CD4-positive, CD25-positive, alpha-beta regulatory T cell (primary cell): ENCODE measurements around the gene TMEM35B. TPM values are rescaled to one million over a fixed set of nuclear protein-coding genes. Genes with fewer than 3 reads are reported as not detected.
"Not testable (repeated sequence)": the region's sequence is repeated elsewhere in the genome, so short reads cannot be mapped to it uniquely, and the experiment has no call there.

ENCODE experiments used
- ATAC-seq, 2 donors: fragments of 150-1000 bp; cut with Tn5 transposase; one replicate each; pipeline ENCODE4 v1.10.0; 2021; ENCODE audit warnings: low read depth in 2 of 2, moderate number of reproducible peaks in 2 of 2, moderate library complexity in 1 of 2
- DNase-seq, 3 donors: peaks; one replicate each; pipeline versions ENCODE4 v3.0.0 to v3.0.0-alpha.2; 2012 to 2022; ENCODE audit warnings: mixed read lengths in 1 of 3
- H3K27ac ChIP-seq: one replicate; pipeline ENCODE4 v1.7.0; 2013; ENCODE audit warnings: mild to moderate bottlenecking, low read length; ENCODE audit not compliant: insufficient read depth, poor library complexity, severe bottlenecking
- H3K27me3 ChIP-seq: one replicate; pipeline ENCODE4 v1.7.0; 2013; ENCODE audit warnings: low read length; ENCODE audit not compliant: control insufficient read depth, insufficient read depth
- H3K36me3 ChIP-seq: one replicate; pipeline ENCODE4 v1.7.0; 2013; ENCODE audit warnings: mild to moderate bottlenecking, low read length, moderate library complexity; ENCODE audit not compliant: control insufficient read depth, insufficient read depth
- H3K4me1 ChIP-seq: 2 replicates; pipeline ENCODE4 v1.7.0; 2013; ENCODE audit warnings: mild to moderate bottlenecking, low read length; ENCODE audit not compliant: insufficient read depth, control insufficient read depth, poor library complexity, severe bottlenecking
- H3K4me3 ChIP-seq: one replicate; pipeline ENCODE4 v1.7.0; 2013; ENCODE audit warnings: low read depth, mild to moderate bottlenecking, low read length, moderate library complexity
- H3K9me3 ChIP-seq, 2 experiments: 1 replicate in 1 of 2; 2 replicates in 1 of 2; pipeline ENCODE4 v1.7.0; 2013; ENCODE audit warnings: low read length in 2 of 2, mild to moderate bottlenecking in 1 of 2, moderate library complexity in 1 of 2; ENCODE audit not compliant: control insufficient read depth in 2 of 2
- H3K27ac Mint-ChIP-seq, 3 donors: one replicate each; pipeline ENCODE4 v1.8.0; 2020 to 2022; ENCODE audit warnings: mild to moderate bottlenecking in 3 of 3, mixed read lengths in 3 of 3, moderate library complexity in 2 of 3
- H3K27me3 Mint-ChIP-seq: one replicate; pipeline ENCODE4 v1.8.0; 2022; ENCODE audit warnings: mild to moderate bottlenecking, mixed read lengths
- H3K36me3 Mint-ChIP-seq: one replicate; pipeline ENCODE4 v1.8.0; 2020; ENCODE audit warnings: mixed read lengths
- H3K4me1 Mint-ChIP-seq, 4 donors: one replicate each; pipeline ENCODE4 v1.8.0; 2020 to 2022; ENCODE audit warnings: mixed read lengths in 4 of 4, mild to moderate bottlenecking in 1 of 4
- H3K4me3 Mint-ChIP-seq, 4 donors: one replicate each; pipeline ENCODE4 v1.8.0; 2020 to 2022; ENCODE audit warnings: mild to moderate bottlenecking in 4 of 4, mixed read lengths in 4 of 4, moderate library complexity in 3 of 4
- H3K9me3 Mint-ChIP-seq, 7 donors: one replicate each; pipeline ENCODE4 v1.8.0; 2020 to 2022; ENCODE audit warnings: mixed read lengths in 7 of 7, mild to moderate bottlenecking in 3 of 7, moderate library complexity in 2 of 7
- polyA plus RNA-seq, 4 donors: library from polyadenylated mRNA; unstranded; fragments of 300-500 nt; fragmentation: Illumina TruSeq; gene quantifications; one replicate each; pipeline ENCODE4 v1.2.3, GENCODE V29; 2021
- total RNA-seq: library from RNA; stranded (reverse); gene quantifications from one replicate; pipeline ENCODE4 v1.2.3, GENCODE V29; 2022

TMEM35B gene
- total and polyA plus RNA-seq, 5 donors from 2014 or later, result 13.8 to 206 (median 190) TPM

GRCh38 chr1:34967672-34968071 is 17.5 kb downstream of the TMEM35B start:
- H3K27ac Mint-ChIP-seq, H3K4me3 ChIP-seq, H3K36me3 ChIP-seq, H3K27ac ChIP-seq, H3K4me3 Mint-ChIP-seq, H3K4me1 ChIP-seq, H3K27me3 ChIP-seq, H3K27me3 Mint-ChIP-seq, ATAC-seq, DNase-seq, H3K9me3 ChIP-seq, H3K36me3 Mint-ChIP-seq, H3K9me3 Mint-ChIP-seq: not testable (repeated sequence)
- peaks cover 5 to 20% (median 8%) of the 10 kb centered on the region in 4 donors for H3K4me1 Mint-ChIP-seq

GRCh38 chr1:34965597-34965996 is 19.6 kb downstream of the TMEM35B start:
- DNase-seq, result no peak
- H3K27ac ChIP-seq, result no peak overlapping the region
- H3K9me3 Mint-ChIP-seq, result peaks cover 0 to 1% (median 0%) of the 10 kb centered on the region in 7 donors
- no peaks in the 10 kb centered on the region for H3K9me3 ChIP-seq
- H3K27ac Mint-ChIP-seq, result no peak overlapping the region
- H3K36me3 ChIP-seq, result no peaks in the 10 kb centered on the region
- peaks cover 0 to 20% (median 7%) of the 10 kb centered on the region in 4 donors for H3K4me1 Mint-ChIP-seq
- no peak for ATAC-seq
- no peaks in the 10 kb centered on the region for H3K27me3 ChIP-seq
- peaks cover 3% of the 10 kb centered on the region for H3K36me3 Mint-ChIP-seq
- peak overlapping the region in 1 of 4 donors; percentile 7 for H3K4me3 Mint-ChIP-seq
- peaks cover 15% of the 10 kb centered on the region for H3K27me3 Mint-ChIP-seq
- H3K4me1 ChIP-seq, result peaks cover 7% of the 10 kb centered on the region
- no peak overlapping the region for H3K4me3 ChIP-seq

- no peak overlapping the region for H3K4me3 Mint-ChIP-seq
- no peaks in the 10 kb centered on the region for H3K4me1 ChIP-seq
- no peaks in the 10 kb centered on the region for H3K9me3 ChIP-seq
- peaks cover 10% of the 10 kb centered on the region for H3K27me3 ChIP-seq
- DNase-seq, result no peak
- H3K4me1 Mint-ChIP-seq, result no peaks in the 10 kb centered on the region
- no peak overlapping the region for H3K27ac ChIP-seq
- no peak for ATAC-seq
- peaks cover 29% of the 10 kb centered on the region for H3K27me3 Mint-ChIP-seq
- H3K9me3 Mint-ChIP-seq, result peaks cover 0 to 5% (median 4%) of the 10 kb centered on the region in 7 donors
- H3K36me3 ChIP-seq, result no peaks in the 10 kb centered on the region
- H3K4me3 ChIP-seq, result no peak overlapping the region
- H3K36me3 Mint-ChIP-seq, result peaks cover 7% of the 10 kb centered on the region
- H3K27ac Mint-ChIP-seq, result no peak overlapping the region
Observed at GRCh38 chr1:34950428-34950827, 34.7 kb downstream of the TMEM35B start.

- H3K27me3 ChIP-seq, H3K4me1 Mint-ChIP-seq, ATAC-seq, H3K27ac Mint-ChIP-seq, DNase-seq, H3K36me3 ChIP-seq, H3K4me1 ChIP-seq, H3K9me3 ChIP-seq, H3K9me3 Mint-ChIP-seq, H3K36me3 Mint-ChIP-seq, H3K4me3 ChIP-seq, H3K4me3 Mint-ChIP-seq, H3K27ac ChIP-seq: not testable (repeated sequence)
- H3K27me3 Mint-ChIP-seq, result peaks cover 25% of the 10 kb centered on the region
Observed at GRCh38 chr1:34948739-34949138, 36.4 kb downstream of the TMEM35B start.

- H3K27ac ChIP-seq, H3K9me3 ChIP-seq, H3K4me3 Mint-ChIP-seq, H3K4me1 Mint-ChIP-seq, H3K27ac Mint-ChIP-seq, DNase-seq, H3K4me3 ChIP-seq, H3K36me3 ChIP-seq, H3K4me1 ChIP-seq, H3K27me3 ChIP-seq, ATAC-seq, H3K9me3 Mint-ChIP-seq, H3K36me3 Mint-ChIP-seq: not testable (repeated sequence)
- H3K27me3 Mint-ChIP-seq, result peaks cover 19% of the 10 kb centered on the region
Observed at GRCh38 chr1:34947641-34948314, 37.4 kb downstream of the TMEM35B start.

GRCh38 chr1:34946211-34946610 is 38.9 kb downstream of the TMEM35B start:
- H3K27me3 ChIP-seq, result peaks cover 7% of the 10 kb centered on the region
- H3K36me3 ChIP-seq, result no peaks in the 10 kb centered on the region
- H3K9me3 ChIP-seq, result no peaks in the 10 kb centered on the region
- DNase-seq (no peak), ATAC-seq (no peak)
- no peak overlapping the region for H3K4me3 ChIP-seq
- no peak overlapping the region for H3K27ac ChIP-seq
- H3K27ac Mint-ChIP-seq, result no peak overlapping the region
- no peak overlapping the region for H3K4me3 Mint-ChIP-seq
- peaks cover 28% of the 10 kb centered on the region for H3K27me3 Mint-ChIP-seq
- peaks cover 0 to 5% (median 3%) of the 10 kb centered on the region in 7 donors for H3K9me3 Mint-ChIP-seq
- no peaks in the 10 kb centered on the region for H3K4me1 ChIP-seq
- H3K4me1 Mint-ChIP-seq, result no peaks in the 10 kb centered on the region
- H3K36me3 Mint-ChIP-seq, result peaks cover 4% of the 10 kb centered on the region

- not testable (repeated sequence) for H3K36me3 Mint-ChIP-seq, DNase-seq, ATAC-seq, H3K36me3 ChIP-seq, H3K9me3 ChIP-seq, H3K27ac ChIP-seq, H3K4me1 Mint-ChIP-seq, H3K27ac Mint-ChIP-seq, H3K4me3 Mint-ChIP-seq, H3K4me3 ChIP-seq, H3K9me3 Mint-ChIP-seq, H3K4me1 ChIP-seq
- H3K27me3 Mint-ChIP-seq, result peaks cover 33% of the 10 kb centered on the region
- H3K27me3 ChIP-seq, result peaks cover 12% of the 10 kb centered on the region
Observed at GRCh38 chr1:34941798-34942197, 43.3 kb downstream of the TMEM35B start.
